HG02763 (cell line): Measurements from ENCODE around the gene R3HCC1L.
"Not testable (repeated sequence)": the region's sequence is repeated elsewhere in the genome, so short reads cannot be mapped to it uniquely, and the experiment has no call there.

Experiments used
- ATAC-seq: cut with Tn5 transposase; IDR thresholded peaks from one replicate; pipeline ENCODE4 v1.9.1; 2021; ENCODE audit warnings: mild to moderate bottlenecking, moderate library complexity; ENCODE audit not compliant: unreplicated experiment

R3HCC1L gene

DNA sequence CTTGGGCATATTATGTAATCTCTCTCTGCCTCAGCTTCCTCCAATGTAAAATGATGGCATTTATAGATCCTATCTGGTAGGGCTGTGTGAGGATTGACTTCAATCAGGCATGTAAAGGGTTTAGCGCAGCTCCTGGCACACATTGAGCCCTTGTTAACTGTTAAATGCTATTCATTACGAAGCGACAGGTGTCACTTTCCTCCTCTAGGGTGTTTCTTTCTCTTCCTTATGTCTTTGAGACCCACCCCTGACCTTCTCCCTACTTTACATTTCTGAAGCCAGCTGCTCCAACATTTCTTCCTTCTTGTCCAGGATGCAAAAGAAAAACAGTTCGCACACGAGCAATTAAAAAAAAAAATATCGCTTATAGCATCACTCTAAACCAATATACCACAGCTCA, 5.7 kb upstream of the R3HCC1L start:
- no peak for ATAC-seq

DNA sequence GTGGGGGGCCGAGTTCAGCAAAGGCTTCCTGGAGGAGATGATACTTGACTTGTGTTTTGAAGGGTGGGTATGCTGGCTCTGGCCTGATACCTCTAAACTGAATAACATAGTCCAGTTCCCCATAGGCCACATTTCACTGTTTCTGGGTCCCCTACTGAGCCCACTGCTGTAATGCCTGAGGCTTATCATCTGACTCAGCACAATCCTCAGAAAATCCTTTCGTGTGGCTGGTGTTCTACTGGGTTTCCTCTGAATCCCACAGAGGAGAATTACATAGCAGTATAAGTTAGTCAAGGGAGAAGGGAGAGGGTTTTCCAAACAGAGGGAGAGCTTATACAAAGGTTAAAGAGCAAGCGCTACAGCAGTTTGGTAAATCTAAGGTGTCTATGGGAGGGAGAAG, 2.8 kb upstream of the R3HCC1L start:
- no peak for ATAC-seq

DNA sequence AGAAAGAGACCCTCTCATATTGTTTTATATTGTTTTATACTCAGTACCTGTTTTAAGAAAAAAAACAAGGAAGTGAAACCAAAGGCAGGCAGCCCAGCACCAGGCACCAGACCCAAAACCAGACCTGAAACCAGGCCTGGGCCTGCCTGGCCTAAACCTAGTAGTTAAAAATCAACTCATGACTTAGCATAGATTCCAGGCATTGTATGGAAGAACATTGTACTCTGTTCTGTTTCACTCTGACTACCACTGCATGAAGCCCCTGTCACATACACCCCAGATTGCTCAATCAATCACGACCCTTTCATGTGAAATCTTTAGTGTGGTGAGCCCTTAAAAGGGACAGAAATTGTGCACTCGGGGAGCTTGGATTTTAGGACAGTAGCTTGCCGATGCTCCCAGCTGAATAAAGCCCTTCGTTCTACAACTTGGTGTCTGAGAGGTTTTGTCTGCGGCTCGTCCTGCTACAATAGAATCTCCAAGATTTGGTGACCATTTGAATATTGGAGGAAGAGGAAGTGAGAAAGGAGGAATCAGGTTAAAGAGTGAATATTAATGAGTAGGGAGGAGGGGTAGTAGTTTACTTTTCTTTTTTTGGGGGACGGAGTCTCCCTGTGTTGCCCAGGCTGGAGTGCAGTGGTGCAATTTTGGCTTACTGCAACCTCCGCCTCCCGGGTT, 1.2 kb upstream of the R3HCC1L start:
- peak; percentile 44 for ATAC-seq

DNA sequence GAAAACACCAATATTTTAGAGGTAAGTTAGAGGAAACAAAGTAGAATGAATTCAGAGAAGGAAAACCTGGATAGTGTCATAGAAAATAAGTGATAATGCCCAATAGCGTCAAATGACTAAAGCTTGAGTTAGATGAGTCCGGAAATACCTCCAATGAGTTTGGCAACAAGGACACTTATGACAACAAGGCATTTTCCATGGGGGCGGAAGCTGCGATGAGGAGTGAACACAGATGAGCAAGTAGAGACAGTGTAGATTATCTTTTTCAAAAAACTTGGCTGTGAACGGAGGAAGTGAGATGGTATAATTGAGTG, 383 bp upstream of the R3HCC1L start:
- no peak for ATAC-seq

DNA sequence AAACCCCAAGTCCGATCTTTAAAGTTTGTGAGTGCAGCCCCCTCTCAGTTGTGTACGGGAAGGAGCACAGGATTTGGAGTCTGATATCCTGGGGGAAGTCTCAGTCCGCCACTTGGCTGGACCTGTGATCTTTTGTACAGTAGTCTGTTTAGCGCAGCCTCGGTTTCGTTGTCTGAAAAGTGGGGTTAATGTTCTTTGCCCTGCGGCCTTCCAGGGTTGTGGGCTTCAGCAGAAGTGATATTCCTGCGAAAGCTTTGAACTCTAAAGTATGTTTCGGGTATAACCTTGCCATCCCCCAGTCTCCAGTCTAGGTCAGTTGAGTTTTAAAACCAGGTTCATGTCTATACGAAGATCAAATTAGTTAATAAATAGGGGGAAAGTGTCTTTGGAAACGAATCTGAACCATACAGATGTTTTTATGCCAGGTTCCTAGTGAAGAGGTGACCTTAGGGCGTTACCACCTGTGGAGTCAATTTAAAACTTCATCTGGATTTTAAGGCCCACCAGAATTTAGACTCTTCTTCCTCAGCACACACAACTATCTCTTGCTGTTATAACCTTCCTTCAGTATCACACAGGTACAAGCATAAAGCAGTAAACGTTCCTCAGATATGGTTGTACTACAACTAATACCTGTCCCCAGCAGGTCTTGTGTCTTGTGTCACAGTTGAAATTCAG, 904 bp downstream of the R3HCC1L start:
- ATAC-seq: no peak

DNA sequence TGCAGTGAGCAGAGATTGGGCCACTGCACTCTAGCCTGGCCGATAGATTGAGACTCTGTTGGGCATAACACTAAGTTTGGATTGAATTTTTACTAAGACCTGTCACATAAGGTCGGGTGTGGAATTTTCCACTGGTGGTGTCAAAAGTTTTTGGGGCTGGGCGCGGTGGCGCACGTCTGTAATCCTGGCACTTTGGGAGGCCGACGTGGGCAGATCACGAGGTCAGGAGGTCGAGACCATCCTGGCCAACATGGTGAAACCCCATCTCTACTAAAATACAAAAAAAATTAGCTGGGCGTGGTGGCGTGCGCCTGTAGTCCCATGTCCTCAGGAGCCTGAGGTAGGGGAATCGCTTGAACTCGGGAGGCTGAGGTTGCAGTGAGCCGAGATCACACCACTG, 2.3 kb downstream of the R3HCC1L start:
- not testable (repeated sequence) for ATAC-seq

DNA sequence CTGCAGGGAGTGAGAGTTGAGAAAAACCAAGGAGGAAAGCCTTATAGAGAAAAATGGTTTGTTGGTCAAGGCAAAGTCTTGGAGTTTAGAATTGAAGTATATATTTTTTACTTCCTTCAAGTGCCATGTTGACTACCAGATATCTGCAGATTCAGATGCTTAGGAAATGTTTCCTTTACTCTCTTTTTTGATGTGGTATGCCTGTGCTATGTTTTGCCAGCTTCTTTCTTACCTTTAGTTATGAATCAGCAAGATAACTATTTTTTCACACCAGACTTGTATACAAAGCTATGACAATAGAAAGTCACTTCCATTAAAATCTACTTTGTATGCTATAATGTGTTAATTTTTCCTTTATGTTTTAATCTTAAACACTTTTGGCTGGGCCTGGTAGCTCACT, 3.6 kb downstream of the R3HCC1L start:
- no peak for ATAC-seq

DNA sequence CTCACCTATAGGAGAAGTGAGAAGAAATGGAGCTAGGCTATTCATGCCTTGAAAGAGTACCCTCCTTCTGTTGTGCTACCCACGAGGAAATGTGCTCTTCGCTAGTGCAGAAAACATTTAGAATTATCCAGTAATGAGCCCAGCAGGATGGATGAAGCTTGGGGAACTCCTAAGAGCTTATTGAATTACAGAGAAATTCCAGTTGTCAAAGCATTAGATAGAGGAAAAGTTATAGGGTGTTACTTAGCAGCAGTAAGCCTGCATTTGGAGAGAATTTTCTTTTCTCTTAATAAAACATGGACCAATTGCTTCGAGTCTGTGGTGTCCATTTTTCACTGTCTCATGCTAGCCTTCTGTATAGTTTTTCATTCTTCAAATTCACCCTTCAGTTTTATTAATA, 5.0 kb downstream of the R3HCC1L start:
- ATAC-seq: no peak

DNA sequence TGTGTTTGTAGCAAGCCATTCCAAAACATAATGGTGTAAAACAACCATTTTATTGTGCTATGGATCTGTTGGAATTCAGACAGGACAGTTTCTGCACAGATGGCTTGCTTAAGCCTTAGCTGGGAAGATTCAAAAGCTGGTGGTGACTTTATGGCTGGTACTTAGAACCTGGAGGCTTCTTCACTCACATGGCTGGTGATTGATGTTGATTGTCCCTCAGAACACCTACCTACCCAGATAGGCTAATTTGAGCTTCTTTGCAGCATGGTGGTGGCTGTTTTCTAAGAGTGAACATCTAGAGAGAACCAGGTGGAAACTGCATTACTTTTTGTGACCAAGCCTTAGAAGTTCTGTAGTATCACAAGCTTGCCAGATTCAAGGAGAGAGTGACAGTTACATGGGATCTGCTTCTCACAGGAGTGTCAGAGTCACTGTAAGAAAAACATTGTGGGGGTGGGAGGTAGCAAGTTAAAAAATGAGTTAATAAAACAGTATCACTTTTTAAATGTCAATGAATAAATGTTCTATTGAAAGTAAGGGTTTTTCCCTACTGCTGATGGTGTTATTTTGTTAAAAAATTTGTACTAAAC, 7.1 kb downstream of the R3HCC1L start:
- ATAC-seq: no peak

DNA sequence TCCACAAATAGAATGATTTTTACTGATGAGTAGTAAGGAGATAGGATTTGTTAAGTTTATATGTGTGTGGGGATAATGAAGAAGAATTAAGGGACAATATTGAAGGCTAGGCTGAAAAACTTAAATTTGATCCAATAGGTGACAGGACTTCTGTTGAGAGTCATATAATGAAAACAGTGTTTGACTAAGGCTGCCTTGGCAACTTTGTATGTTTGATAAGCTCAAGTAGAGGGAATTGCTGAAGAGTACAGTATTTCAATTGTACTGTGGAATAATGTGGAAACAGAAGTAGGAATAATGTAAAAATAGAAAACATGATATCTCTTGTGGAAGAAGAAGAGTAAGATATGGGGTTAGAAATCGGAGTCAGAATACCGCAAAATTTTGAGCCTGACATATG, 10.5 kb downstream of the R3HCC1L start:
- no peak for ATAC-seq

DNA sequence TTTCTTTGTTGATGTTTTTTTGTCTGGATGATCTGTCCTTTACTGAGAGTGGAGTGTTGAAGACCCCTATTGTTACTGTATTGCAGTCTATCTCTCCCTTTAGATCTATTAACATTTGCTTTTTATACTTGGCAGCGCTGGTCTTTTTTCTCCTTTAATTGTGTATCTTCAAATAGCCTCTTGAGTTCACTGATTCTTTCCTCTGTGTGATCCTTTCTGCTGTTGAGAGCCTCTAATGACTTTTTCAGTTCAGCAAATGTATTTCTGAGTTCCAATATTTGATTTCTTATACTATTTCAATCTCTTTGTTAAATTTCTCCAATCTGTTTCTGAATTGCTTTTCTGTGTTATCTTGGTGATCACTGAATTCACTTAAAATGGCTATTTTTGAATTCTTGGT, 15.4 kb downstream of the R3HCC1L start:
- no peak for ATAC-seq

DNA sequence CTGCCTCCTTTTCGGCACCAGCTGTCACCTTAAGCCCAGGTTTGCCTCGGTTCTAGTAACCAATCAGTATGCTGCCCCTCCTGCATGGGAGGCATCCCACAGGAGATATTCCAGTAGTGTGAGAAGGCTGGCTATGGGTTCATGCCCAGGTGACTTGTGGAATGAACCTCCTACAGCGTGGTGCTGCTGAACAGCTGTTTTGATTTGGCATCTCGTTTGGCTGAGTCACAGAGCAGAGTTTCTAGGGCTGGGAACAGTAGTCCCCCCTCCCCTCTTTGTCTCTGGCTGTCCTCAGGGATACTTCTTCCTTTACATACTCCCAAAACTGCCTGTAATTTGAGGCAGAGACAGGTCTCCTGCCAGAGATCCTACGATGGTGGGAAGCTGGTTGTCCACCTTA, 16.1 kb downstream of the R3HCC1L start:
- ATAC-seq: no peak

DNA sequence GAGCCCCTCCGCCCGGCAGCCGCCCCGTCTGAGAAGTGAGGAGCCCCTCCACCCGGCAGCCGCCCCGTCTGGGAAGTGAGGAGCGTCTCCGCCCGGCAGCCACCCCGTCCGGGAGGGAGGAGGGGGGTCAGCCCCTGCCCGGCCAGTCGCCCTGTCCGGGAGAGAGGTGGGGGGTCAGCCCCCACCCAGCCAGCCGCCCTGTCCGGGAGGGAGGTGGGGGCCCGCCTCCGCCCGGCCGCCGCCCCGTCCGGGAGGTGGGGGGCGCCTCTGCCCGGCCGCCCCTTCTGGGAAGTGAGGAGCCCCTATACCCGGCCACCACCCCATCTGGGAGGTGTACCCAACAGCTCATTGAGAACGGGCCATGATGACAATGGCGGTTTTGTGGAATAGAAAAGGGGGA, 18.3 kb downstream of the R3HCC1L start:
- ATAC-seq: not testable (repeated sequence)

DNA sequence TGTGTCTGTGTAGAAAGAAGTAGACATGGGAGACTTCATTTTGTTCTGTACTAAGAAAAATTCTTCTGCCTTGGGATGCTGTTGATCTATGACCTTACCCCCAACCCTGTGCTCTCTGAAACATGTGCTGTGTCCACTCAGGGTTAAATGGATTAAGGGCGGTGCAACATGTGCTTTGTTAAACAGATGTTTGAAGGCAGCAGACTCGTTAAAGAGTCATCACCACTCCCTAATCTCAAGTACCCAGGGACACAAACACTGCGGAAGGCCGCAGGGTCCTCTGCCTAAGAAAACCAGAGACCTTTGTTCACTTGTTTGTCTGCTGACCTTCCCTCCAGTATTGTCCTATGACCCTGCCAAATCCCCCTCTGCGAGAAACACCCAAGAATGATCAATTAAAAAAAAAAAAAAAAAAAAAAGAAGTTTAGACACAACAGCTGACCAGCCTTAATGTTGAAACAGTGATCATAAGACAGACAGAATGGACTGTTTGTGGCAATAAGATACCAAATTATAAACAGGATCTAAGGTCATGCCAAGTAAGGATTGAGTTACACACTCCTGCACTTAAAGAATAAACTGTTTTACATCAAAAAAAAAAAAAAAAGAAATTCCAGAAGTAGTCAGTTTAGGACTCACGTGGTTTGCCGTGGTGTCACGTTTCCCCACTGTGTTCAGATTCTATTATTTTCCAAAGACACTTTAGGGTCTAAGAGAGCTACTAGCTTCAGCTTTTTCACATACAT, 18.9 kb downstream of the R3HCC1L start:
- ATAC-seq: not testable (repeated sequence)

DNA sequence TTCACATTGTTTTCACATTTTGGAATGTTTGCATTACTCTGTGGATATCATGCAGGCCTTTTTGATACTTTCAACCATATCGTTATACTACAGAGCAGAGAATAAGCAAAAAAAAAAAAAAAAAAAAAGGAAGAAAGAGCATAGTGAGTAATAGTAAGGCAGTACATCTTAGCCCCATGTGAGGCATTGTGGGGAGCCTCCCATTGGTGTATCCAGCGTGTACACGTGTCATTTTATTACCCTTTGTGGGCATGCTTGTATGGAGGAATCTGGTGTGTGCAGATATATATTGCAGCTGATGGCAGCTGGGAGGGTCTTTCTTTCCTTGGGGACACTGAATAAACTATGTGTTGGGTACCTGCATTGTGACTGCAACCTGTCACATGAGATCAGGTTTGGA, 19.6 kb downstream of the R3HCC1L start:
- no peak for ATAC-seq

DNA sequence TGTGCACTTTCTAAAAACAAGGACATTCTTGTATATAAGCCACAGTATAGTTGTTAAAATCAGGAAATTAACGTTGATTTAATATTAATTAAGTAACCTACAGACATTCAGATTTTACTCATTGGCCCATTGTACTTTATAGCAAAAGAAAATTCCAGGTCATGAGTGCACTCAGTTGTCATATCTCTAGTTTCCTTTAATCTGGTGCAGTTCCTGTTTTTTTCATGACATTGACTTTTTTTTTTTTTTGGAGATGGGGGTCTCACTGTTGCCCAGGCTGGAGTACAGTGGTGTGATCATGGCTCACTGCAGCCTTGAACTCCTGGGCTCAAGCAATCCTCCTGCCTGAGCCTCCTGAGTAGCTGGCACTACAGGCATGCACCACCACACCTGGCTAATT, 24.1 kb downstream of the R3HCC1L start:
- ATAC-seq: no peak

DNA sequence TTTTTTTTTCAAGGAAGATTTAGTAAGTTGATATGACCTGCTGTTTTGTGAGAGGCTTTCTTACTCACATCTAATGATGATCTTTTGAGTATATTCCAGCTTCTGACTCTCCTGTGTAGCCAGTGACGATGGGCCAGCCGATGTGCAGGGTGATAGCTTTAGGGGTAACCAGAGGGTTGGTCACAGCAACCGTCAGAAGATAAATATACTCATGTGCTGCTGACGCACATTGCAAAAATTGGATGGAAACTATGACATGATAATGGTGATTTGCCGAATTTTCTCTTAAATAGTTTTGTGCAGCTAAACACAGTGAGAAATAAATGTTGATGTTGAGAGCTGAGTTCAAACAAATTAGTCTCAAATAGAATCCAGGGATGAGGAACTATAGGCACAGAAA, 29.5 kb downstream of the R3HCC1L start:
- ATAC-seq: no peak

DNA sequence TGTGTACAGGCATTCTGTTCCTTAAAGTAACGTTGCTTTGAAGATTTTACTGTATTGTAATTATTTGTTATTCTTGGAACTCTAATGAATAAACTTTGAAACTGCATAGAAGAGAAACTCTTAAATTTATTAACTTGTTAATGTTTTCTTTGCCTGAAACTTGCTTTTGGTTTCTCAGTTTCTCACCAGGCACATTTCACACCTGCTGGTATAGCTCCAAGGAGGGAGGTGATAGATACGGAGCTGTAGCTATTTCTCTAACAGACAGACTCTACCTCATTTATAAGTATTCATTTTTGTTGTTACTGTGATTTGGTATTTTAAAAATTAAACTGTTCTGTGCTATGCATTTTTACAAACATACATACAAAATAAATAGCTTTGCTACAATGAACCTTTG, 32.7 kb downstream of the R3HCC1L start:
- peak; percentile 40 for ATAC-seq

DNA sequence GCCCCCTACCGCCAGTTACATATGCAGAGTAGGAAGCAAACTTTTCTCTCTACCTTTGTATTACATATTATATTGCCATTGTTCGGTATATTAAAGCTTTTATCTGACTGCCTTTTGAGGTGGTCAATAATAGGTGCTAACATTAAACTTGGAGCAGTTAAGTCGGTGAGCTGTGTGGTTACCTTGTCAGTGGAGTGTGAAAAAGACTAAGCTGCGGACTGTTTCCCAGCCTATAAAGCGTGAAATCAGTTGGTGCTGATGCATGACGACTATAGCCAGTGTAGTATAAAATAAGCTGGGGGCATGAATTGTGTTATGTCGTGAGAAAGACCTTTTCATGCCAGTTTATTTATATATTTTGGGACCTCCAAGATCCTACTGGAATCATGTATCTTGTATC, 33.7 kb downstream of the R3HCC1L start:
- ATAC-seq: no peak

DNA sequence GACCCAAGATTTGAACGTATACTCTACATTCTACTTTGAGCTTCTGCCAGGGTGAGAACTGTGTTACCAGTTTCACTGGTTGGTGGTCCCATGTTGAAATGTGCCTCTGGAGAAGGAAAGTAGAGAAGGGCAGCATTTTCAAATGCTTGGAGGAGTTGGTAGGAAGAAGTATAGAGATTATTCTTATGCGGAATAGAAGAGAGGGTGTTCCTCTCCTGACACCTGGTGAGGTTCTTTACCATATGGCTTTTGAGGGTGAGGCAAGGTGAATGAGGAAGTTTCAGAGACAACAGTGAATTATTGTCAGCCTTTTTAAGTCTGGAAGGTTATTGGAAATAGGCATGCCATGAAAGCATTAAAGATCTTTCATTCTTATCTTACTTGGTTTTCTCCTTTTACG, 34.3 kb downstream of the R3HCC1L start:
- ATAC-seq: no peak

DNA sequence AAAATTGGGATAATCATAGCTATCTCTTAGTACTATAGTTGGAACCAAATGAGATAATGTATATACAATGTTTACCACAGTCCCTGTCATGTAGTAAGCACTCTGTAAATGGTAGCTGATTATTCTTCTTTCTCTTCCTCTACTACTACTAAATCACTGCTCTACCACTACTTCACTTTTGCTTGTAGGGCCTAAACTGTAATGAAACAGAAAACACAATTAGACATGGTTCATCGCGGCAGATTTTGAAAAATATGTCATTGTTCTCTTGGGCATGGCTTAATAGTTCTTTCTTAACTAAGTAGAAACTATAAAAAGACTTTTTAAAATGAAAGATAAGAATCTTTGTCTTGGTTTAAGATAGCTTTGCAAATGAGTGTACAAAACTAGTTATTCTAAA, 34.9 kb downstream of the R3HCC1L start:
- no peak for ATAC-seq
